Type B pancreatic cell (in vitro differentiated cells): ENCODE results near the gene ITIH1. TPM values are rescaled to one million over a fixed set of nuclear protein-coding genes. Genes with fewer than 3 reads are reported as not detected.

Experiments
- DNase-seq: peaks from one replicate; pipeline ENCODE4 v3.0.0; 2021; ENCODE audit warnings: mixed read lengths; ENCODE audit not compliant: unreplicated experiment; ENCODE audit errors: extremely low spot score
- H3K27ac Mint-ChIP-seq: 2 replicates; pipeline ENCODE4 v1.8.0; 2021; ENCODE audit warnings: mild to moderate bottlenecking, mixed read lengths
- H3K27me3 Mint-ChIP-seq: 2 replicates; pipeline ENCODE4 v1.8.0; 2021; ENCODE audit warnings: mixed read lengths
- H3K36me3 Mint-ChIP-seq: 2 replicates; pipeline ENCODE4 v1.8.0; 2021; ENCODE audit warnings: mixed read lengths
- H3K4me1 Mint-ChIP-seq: one replicate; pipeline ENCODE4 v1.8.0; 2021; ENCODE audit warnings: mixed read lengths; ENCODE audit not compliant: unreplicated experiment
- H3K4me3 Mint-ChIP-seq: 2 replicates; pipeline ENCODE4 v1.8.0; 2021; ENCODE audit warnings: mild to moderate bottlenecking, mixed read lengths
- H3K9me3 Mint-ChIP-seq: 2 replicates; pipeline ENCODE4 v1.8.0; 2021; ENCODE audit warnings: mixed read lengths
- total RNA-seq: library from RNA; stranded (reverse); gene quantifications from 2 replicates; pipeline ENCODE4 v1.2.1, GENCODE V29; 2021; ENCODE audit warnings: low replicate concordance
- TF ChIP-seq, protein P1 (sequence below): fragments of 200-600 bp; sonication (generic); conservative IDR thresholded peaks from 2 replicates; pipeline ENCODE4 v1.5.0; 2021; ENCODE audit warnings: antibody characterized with exemption, mild to moderate bottlenecking

ITIH1 gene
- total RNA-seq, 1 donor from 2014 or later, result 8.0 TPM

DNA sequence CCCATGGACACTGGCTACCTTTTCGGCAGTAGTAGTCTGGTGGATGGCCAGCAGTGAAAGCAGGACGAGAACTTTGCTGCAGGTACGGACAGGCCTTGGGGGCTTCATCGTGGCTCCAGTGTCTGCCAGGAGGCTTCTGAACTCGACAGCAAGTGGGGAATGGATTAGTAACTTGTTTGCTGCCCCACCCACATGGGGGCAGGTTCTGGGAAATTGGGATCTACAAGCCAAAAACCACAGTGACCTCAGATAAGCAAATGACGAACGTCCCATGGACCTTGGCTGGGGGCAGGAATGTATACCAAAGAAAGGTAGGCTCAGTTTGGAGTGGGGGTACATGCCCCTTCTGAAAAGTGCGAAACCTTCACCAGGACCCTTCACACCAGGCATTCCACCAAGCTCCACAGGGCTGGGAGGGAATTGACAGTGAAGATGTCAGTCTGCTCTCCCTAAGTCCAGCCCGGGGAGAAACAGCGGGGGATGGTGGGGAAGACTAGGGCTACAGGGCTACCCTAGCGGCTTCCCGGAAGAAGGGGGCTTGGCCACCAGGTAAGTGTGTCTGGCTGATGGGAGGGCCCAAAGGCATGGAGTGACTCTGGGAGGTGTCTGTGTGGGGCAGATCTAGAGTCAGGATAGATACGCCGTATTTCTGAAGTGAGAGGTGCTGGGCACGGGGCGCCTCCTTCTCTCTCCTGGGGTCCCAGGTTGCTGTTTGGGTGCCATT lies 53.3 kb downstream of the ITIH1 start, which contains the start of gene ITIH4:
TSS of gene ITIH4 (minus strand) at position 138 of the 724 bp plus-strand sequence. CDS start at position 108, 30 bp downstream.
- Mint-ChIP-seq H3K4me1 (peaks cover 14% of the 10 kb centered on the region), H3K9me3 (no peaks in the 10 kb centered on the region), H3K36me3 (no peaks in the 10 kb centered on the region), H3K27ac (no peak within 1 kb of the TSS), H3K4me3 (no peak within 1 kb of the TSS), H3K27me3 (no peaks in the 10 kb centered on the region)
- no peak for DNase-seq
- TF ChIP-seq, protein P1, sequence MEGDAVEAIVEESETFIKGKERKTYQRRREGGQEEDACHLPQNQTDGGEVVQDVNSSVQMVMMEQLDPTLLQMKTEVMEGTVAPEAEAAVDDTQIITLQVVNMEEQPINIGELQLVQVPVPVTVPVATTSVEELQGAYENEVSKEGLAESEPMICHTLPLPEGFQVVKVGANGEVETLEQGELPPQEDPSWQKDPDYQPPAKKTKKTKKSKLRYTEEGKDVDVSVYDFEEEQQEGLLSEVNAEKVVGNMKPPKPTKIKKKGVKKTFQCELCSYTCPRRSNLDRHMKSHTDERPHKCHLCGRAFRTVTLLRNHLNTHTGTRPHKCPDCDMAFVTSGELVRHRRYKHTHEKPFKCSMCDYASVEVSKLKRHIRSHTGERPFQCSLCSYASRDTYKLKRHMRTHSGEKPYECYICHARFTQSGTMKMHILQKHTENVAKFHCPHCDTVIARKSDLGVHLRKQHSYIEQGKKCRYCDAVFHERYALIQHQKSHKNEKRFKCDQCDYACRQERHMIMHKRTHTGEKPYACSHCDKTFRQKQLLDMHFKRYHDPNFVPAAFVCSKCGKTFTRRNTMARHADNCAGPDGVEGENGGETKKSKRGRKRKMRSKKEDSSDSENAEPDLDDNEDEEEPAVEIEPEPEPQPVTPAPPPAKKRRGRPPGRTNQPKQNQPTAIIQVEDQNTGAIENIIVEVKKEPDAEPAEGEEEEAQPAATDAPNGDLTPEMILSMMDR, result no peak

DNA sequence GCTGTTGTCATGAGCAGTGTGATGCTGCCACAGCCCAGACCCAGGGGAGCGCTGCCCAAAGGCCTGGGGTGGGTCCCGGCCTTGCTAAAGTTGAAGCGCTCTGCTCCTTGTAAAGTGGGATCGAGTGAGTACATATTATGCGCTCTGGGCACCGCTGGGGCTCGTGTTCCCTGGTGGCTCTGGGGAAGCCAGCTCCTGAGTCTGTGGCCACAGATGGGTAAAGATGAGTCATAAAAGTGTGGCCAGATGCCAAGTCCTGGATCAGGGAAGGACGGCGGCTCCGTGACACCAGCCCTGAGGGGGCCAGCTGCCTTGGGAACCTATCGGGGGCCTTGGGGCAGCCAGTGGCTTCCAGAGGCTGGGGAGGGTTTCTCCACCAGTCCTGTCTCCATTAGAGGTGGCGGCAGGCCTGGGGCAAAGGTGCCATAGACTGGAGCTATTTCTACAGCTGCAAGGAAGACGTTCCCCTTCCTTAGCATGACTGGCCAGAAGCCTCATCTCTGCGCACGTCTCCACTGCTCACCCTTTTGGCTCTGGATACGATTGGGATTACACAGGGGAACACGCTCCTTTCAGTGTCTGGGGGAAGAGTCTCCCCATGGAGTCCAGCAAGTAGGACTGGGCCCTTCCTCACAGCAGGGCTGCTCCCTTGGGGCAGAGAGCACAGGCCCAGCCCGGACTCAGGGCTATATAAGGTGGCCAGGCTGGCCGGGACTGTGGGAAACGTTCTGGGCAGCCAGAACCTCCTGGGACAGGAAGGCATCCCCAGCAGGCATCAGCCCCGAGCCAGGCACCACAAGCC lies 54.3 kb downstream of the ITIH1 start:
- TF ChIP-seq, protein P1, result no peak
- Mint-ChIP-seq H3K36me3 (no peaks in the 10 kb centered on the region), H3K27me3 (no peaks in the 10 kb centered on the region), H3K27ac (no peak overlapping the region), H3K4me1 (peaks cover 14% of the 10 kb centered on the region), H3K9me3 (no peaks in the 10 kb centered on the region), H3K4me3 (no peak overlapping the region)
- DNase-seq, result no peak

DNA sequence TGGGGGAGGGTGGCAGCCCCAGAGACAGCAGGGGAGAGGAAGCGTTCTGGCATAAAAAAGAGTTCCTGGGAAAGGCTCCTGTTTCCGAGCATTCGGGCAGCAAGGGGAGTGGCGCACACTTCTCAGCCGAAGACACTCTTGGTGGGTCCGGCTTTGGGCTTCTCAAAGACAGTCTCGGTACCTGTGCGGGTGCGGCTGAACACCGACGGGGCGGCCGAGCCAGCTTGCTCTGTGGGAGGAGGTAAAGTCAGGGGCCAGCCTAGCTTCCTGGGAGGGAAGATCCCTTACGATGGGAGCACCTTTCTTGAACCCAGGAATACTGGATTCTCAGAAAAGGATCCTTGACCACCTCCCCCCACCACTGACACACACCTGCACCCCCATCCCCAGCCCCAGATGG lies 55.8 kb downstream of the ITIH1 start:
- no peak overlapping the region for H3K27ac Mint-ChIP-seq
- no peaks in the 10 kb centered on the region for H3K36me3 Mint-ChIP-seq
- H3K9me3 Mint-ChIP-seq, result no peaks in the 10 kb centered on the region
- no peak for DNase-seq
- no peaks in the 10 kb centered on the region for H3K27me3 Mint-ChIP-seq
- no peak overlapping the region for H3K4me3 Mint-ChIP-seq
- TF ChIP-seq, protein P1, result no peak
- H3K4me1 Mint-ChIP-seq, result peaks cover 14% of the 10 kb centered on the region

DNA sequence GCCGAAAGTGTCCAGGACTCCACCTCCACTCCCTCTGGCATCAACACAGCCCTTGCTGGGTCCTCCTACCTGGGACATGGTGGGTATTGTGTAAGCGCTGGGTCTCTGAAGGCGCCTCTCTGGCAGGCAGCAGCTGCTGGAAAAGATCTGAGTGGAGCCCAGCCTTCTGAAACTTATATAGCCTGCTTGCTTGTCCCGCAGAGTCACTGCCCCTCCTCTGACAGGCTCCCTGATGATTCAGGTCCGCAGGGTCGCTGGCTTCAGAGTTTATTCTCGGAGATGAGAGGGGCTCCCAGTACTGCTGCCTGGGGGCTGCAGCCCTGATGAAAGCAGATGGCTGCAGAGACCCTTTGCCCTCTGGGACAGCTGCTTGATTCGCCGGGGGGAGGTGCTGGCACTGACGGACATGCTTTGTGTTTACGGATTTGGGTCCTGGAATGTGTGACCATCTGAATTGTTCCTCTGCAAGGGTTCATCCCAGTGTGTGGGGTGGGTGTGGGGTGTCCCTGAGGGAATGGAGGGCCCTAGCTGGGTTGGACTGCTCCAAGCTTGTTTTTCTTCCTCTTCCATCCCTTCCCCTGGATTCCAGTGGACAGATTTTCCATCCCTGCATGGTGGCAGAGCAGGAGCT lies 57.6 kb downstream of the ITIH1 start, which contains the start of gene MUSTN1:
TSS of gene MUSTN1 (minus strand) at position 149 of the 631 bp plus-strand sequence. CDS start at position 78, 71 bp downstream.
- H3K27ac Mint-ChIP-seq, result peak within 1 kb of the TSS; percentile 50
- no peaks in the 10 kb centered on the region for H3K27me3 Mint-ChIP-seq
- peak within 1 kb of the TSS; percentile 61 for H3K4me3 Mint-ChIP-seq
- no peak for DNase-seq
- H3K36me3 Mint-ChIP-seq, result peaks cover under 1% of the 10 kb centered on the region
- H3K4me1 Mint-ChIP-seq, result peaks cover 14% of the 10 kb centered on the region
- no peaks in the 10 kb centered on the region for H3K9me3 Mint-ChIP-seq
- TF ChIP-seq, protein P1, result no peak

GRCh38 chr3:52835766-52836470 lies 58.5 kb downstream of the ITIH1 start:
- H3K36me3 Mint-ChIP-seq, result peaks cover 4% of the 10 kb centered on the region
- H3K9me3 Mint-ChIP-seq, result no peaks in the 10 kb centered on the region
- H3K27ac Mint-ChIP-seq, result no peak overlapping the region
- H3K27me3 Mint-ChIP-seq, result no peaks in the 10 kb centered on the region
- no peak for DNase-seq
- no peak overlapping the region for H3K4me3 Mint-ChIP-seq
- TF ChIP-seq, protein P1, result no peak
- peaks cover 14% of the 10 kb centered on the region for H3K4me1 Mint-ChIP-seq
